ENCODE data around the gene PGD.

The PGD gene

GRCh38 chr1:10430216-10431069 is 31.6 kb downstream of the PGD start, which contains the start of gene CENPS:
CENPS (plus strand) TSS chr1:10430433; CDS start chr1:10430518, 85 bp downstream.
- peak; percentile 90 for DNase-seq
- in situ Hi-C loops (cut with MboI; ENCODE audit: low pct_unique_long_range_greater_than_20kb, low sequenced_read_pairs) = no loop called here

DNA sequence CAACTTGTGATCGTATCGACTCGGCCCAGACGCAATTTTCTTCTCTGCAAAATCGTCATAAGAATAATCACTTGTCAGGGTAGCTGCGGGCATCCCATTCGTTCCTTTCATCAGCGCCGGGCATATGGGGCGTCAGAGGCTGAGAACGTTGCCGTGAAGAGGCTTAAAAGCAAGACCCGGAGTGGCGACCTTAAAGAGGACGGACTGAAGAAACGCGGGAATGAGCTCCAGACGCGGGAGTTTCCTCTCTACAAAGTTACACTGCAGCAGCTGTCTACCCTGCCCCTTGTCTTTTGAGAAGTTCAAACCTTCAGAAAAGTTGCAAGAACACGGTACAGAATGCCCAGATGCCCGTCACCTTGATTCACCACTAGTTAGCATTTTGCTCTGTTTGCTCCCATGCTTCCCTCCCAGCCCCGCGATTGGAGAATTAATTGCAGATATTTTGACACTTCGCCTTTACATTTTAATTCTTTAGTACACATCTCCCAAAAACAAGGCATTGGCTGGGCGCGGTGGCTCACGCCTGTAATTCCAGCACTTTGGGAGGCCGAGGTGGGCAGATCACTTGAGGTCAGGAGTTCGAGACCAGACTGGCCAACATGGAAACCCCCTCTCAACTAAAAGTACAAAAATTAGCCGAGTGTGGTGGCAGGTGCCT is 32.3 kb downstream of the PGD start:
- no peak for DNase-seq
- in situ Hi-C loops (cut with MboI; ENCODE audit: low pct_unique_long_range_greater_than_20kb, low sequenced_read_pairs) = no loop called here

DNA sequence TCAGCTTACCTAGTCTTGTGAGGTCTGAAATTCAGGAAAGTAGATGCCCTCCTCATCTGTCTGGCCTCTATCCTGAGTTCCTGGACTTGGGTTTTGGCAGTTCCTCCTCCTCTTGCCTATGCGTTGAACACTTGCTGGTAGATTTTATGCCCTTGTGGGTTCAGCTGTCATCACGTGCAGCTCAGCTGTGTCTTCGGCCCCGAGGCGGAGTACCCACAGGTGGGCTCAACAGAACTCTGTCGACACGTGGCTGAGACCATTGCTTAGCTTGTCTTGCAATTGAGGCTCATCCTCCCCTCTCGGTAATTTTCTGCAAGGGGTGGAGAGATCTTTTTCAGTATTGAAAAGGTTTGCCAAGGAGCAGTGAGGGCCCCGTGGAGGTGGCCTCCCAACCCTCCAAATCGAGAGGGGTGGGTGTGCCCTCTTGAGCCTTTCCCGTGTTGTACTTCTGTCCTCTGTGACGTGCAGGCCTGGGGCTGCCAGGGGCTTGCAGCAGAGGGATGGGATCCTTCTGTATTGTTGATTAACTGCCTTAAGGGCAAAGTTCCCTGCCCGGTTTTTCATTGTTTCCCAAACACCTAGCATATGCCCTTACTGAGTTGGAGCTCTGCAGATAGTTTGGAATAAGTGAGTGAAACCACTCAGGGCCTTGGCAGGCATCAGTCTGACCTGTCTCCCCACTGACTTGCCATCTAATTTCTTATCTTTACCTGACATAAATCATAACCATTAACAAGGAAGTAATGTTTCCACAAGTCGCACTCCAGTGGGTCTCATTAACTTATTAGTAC is 34.2 kb downstream of the PGD start:
- in situ Hi-C loops (cut with MboI; ENCODE audit: low pct_unique_long_range_greater_than_20kb, low sequenced_read_pairs) = no loop called here
- DNase-seq = no peak

DNA sequence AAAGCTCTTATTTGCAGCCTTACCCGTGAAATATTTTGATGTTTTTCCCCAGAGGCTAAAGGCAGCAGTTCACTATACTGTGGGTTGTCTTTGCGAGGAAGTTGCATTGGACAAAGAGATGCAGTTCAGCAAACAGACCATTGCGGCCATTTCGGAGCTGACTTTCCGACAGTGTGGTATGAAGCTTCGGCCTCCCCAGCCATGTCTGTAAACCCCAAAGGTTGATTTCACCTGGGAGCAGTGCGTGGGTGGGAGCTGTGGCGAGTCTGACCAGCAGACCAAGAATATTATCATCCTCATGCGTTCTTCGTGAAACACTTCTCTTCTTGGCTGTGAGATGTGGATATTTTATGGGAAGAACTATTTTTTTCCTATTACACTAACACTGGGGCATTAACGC is 34.9 kb downstream of the PGD start:
- DNase-seq = no peak
- in situ Hi-C loops (cut with MboI; ENCODE audit: low pct_unique_long_range_greater_than_20kb, low sequenced_read_pairs) = no loop called here

- no peak for DNase-seq
- in situ Hi-C loops (cut with MboI; ENCODE audit: low pct_unique_long_range_greater_than_20kb, low sequenced_read_pairs) = no loop called here
Observed at GRCh38 chr1:10434590-10434989, 35.7 kb downstream of the PGD start.

DNA sequence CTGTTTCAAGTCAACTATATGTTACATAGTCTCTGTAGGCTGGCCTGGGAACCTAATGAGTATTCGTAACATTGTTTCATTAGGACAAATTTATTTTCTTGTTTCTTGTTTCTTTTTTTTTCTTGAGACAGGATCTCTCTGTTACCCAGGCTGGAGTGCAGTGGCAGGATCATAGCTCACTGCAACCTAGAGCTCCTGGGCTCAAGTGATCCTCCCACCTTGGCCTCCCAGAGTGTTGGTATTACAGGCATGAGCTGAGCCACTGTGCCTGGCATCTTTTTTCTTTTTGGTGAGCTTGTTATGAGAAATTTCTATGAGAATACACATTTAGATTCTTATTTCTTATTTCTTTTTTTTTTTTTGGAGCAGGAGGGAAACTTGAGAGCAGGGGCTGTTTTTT is 38.2 kb downstream of the PGD start:
- DNase-seq = no peak
- in situ Hi-C loops (cut with MboI; ENCODE audit: low pct_unique_long_range_greater_than_20kb, low sequenced_read_pairs) = no loop called here

DNA sequence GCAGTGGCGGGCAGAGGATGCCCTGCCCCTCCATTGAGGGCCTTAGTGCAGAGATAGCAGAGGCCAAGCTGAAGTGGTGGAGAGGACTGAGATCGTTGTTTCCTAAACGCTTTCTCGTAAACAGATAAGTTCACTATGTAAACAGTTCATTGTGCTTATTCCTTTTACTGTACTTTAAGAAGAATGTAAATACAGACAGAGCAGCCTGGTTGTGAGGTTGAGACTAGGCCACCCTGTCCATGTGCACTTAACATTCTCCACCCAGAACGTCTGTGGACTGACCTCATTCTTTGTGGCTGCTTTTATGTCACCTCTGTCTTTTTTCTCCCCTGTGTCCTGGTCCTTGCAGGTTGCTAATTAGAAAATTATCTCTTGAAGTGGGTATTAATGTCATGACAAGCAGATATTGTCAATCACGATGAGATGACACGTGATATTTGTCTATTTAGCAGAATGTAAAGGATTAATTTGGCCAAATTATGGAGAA is 39.9 kb downstream of the PGD start:
- no peak for DNase-seq
- in situ Hi-C loops (cut with MboI; ENCODE audit: low pct_unique_long_range_greater_than_20kb, low sequenced_read_pairs) = no loop called here

DNA sequence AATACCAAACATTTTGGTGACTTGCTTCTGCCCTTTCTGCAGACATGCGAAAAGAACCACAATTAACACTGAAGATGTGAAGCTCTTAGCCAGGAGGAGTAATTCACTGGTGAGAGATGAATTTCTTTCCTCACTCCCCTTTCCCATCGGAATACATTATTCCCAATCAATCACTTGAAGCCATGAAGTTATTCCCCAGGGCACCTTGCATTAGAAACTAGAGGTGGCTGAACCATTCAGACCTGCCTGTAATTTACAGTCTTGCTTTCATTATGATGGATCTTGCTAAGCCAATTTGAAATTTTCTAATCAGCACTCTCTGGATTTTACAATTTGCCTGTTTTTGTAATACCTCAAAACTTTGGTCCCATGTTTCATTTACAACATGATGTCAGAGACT is 41.4 kb downstream of the PGD start:
- in situ Hi-C loops (cut with MboI; ENCODE audit: low pct_unique_long_range_greater_than_20kb, low sequenced_read_pairs) = no loop called here
- DNase-seq = no peak

GRCh38 chr1:10440794-10441193 is 41.9 kb downstream of the PGD start:
- in situ Hi-C loops (cut with MboI; ENCODE audit: low pct_unique_long_range_greater_than_20kb, low sequenced_read_pairs) = no loop called here
- no peak for DNase-seq

GRCh38 chr1:10444248-10444647 is 45.4 kb downstream of the PGD start:
- in situ Hi-C loops (cut with MboI; ENCODE audit: low pct_unique_long_range_greater_than_20kb, low sequenced_read_pairs) = no loop called here

GRCh38 chr1:10444795-10445397 is 46.0 kb downstream of the PGD start:
- DNase-seq = no peak

More at GRCh38 chr1:10444248-10444647, 45.4 kb downstream of the PGD start:
- no peak for DNase-seq

GRCh38 chr1:10446790-10447422 is 48.0 kb downstream of the PGD start:
- in situ Hi-C loops (cut with MboI; ENCODE audit: low pct_unique_long_range_greater_than_20kb, low sequenced_read_pairs) = no loop called here
- no peak for DNase-seq

More at GRCh38 chr1:10444795-10445397, 46.0 kb downstream of the PGD start:
- in situ Hi-C loops (cut with MboI; ENCODE audit: low pct_unique_long_range_greater_than_20kb, low sequenced_read_pairs) = no loop called here

- in situ Hi-C loops (cut with MboI; ENCODE audit: low pct_unique_long_range_greater_than_20kb, low sequenced_read_pairs) = no loop called here
Observed at GRCh38 chr1:10449751-10450150, 50.9 kb downstream of the PGD start, which contains the start of gene CORT. CORT (plus strand) TSS chr1:10450031; CDS start chr1:10450224, 193 bp downstream.

DNA sequence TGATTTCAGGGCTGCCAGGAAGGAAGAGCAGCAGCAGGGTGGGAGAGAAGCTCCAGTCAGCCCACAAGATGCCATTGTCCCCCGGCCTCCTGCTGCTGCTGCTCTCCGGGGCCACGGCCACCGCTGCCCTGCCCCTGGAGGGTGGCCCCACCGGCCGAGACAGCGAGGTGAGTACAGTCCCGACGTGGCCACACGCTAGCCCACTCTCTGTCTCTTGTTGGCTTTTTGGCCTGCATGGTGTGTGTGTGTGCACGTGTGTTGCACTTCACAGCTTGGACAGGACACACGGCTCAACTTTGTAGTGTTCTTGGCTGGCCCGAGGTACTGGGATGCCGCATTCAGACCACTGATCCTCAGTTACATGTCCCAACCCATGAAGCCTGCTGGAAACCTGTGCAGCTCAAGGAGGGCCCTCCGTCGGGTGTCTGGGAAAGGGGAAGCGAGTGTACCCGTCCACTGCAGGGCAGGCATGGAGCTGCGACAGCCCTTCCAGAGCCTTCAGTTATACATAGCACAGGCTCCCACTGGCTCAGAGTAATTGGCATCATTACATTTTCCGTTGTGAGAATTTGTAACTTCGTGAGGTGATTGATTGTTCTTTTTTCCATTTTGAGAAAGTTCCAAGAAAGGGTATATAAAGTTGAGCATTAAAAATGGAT is 51.4 kb downstream of the PGD start:
- DNase-seq = no peak
- in situ Hi-C loops (cut with MboI; ENCODE audit: low pct_unique_long_range_greater_than_20kb, low sequenced_read_pairs) = no loop called here

More at GRCh38 chr1:10449751-10450150, 50.9 kb downstream of the PGD start, which contains the start of gene CORT:
- peak; percentile 20 for DNase-seq

DNA sequence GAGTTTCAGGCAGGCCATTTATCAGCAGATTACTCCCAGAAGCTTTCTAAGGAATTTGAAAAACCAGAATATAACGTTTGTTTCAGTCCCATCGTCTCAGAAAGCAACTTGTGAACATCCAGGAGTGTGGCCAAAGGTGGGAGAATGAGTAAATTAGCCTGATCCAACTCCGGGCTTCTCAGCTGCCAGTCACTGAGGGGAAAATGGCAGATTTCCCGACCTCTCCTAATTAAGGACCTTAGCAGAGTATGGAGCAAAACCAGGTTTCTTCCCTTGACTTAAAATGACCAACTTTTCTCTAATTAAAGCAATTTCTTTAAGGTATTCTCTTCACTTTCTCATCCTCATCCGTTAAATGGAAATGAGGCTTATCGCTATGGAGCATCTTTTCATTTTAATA is 52.0 kb downstream of the PGD start:
- in situ Hi-C loops (cut with MboI; ENCODE audit: low pct_unique_long_range_greater_than_20kb, low sequenced_read_pairs) = no loop called here
- no peak for DNase-seq

GRCh38 chr1:10451287-10451686 is 52.4 kb downstream of the PGD start:
- no peak for DNase-seq
- in situ Hi-C loops (cut with MboI; ENCODE audit: low pct_unique_long_range_greater_than_20kb, low sequenced_read_pairs) = no loop called here

DNA sequence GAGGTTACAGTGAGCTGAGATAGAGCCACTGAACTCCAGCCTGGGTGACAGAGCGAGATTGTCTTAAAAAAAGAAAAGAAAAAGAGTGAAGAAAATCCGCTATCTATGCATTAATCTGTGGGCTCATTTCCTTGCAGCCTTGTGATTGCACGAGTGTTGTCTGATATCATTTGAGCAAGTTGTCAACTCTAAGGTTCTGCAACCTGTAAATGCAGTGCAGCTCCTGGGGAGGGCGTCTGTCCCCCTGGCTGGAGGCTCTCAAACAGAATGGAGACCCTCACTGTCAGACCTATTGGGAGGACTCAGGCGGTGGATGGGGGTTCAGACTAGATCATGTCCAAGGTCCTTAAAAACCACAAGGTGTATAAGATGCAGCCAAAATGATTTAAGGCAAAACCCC is 57.2 kb downstream of the PGD start:
- no peak for DNase-seq
- in situ Hi-C loops (cut with MboI; ENCODE audit: low pct_unique_long_range_greater_than_20kb, low sequenced_read_pairs) = no loop called here

GRCh38 chr1:10456661-10457060 is 57.8 kb downstream of the PGD start:
- no peak for DNase-seq
- in situ Hi-C loops (cut with MboI; ENCODE audit: low pct_unique_long_range_greater_than_20kb, low sequenced_read_pairs) = no loop called here
